Fibroblast of pulmonary artery (primary cell): ENCODE data around the gene SIPA1.
"Not testable (repeated sequence)": the region's sequence is repeated elsewhere in the genome, so short reads cannot be mapped to it uniquely, and the experiment has no call there.

Experiments
- DNase-seq: peaks from one replicate; pipeline ENCODE4 v3.0.0-alpha.2; 2010; ENCODE audit warnings: low read depth
- H3K4me3 ChIP-seq: replicated peaks from 2 replicates; pipeline ENCODE4 v1.5.1; 2011; ENCODE audit warnings: low read depth, mild to moderate bottlenecking, control low read depth, low read length, moderate library complexity
- CTCF ChIP-seq: IDR thresholded peaks from 2 replicates; pipeline ENCODE4 v1.5.1; 2011; ENCODE audit warnings: mild to moderate bottlenecking, control low read depth, low read length, inconsistent platforms; ENCODE audit errors: missing control alignments

The SIPA1 gene

GRCh38 chr11:65634905-65635731 lies 2.8 kb upstream of the SIPA1 start:
- no peak for DNase-seq
- no peak overlapping the region for H3K4me3 ChIP-seq
- no peak for TF ChIP-seq CTCF

GRCh38 chr11:65636108-65637031 lies 1.5 kb upstream of the SIPA1 start:
- no peak for TF ChIP-seq CTCF
- H3K4me3 ChIP-seq: no peak overlapping the region
- DNase-seq: no peak

- DNase-seq: no peak
- no peak for TF ChIP-seq CTCF
- H3K4me3 ChIP-seq: no peak overlapping the region
Observed at GRCh38 chr11:65637032-65637557, 806 bp upstream of the SIPA1 start.

- not testable (repeated sequence) for H3K4me3 ChIP-seq, DNase-seq
Observed at GRCh38 chr11:65639228-65639597, 1.3 kb downstream of the SIPA1 start.

DNA sequence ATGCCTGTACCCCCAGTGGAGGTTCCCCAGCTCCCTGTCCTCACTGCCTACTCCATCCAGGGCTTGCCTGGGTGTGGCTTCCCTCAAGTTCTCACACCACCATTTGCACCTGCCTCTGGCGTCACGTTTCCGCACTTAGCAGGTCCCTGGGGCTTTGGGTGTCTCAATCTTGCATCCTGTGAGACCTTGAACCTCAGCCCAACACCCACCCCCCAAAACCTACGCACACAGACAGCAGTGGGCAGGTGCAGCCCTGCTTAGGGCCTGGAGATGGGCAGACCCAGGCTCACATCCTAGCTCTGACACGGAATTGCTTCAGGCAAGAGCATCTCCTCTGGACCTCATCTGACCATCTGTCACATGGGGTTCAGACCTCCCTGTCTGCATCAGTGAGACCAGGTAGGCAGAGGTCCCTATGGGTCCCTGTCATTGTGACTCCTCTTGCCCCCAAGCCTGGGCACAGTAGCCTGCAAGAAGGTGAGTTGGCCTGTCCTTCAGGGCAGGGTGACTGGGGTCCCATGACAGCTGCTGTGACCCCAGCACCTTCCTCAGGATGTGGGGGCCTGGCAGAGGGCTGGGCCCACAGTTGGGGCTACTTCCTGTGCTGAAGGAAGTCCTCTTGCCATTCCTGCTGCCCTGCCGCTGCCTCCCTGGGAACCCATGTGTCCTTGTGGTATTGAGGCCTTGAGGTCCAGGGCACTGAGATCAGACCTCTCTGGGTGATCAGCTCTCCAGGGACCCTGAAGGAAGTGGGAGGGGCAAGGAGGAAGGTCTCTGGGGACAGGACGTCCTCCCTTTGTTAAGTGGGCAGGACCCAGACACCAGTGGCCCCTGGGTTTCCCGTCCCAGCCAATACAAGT lies 2.0 kb downstream of the SIPA1 start:
- DNase-seq: no peak
- TF ChIP-seq CTCF: no peak
- no peak overlapping the region for H3K4me3 ChIP-seq

GRCh38 chr11:65640483-65641296 lies 2.8 kb downstream of the SIPA1 start:
- no peak for DNase-seq

More at GRCh38 chr11:65640483-65641296, 2.8 kb downstream of the SIPA1 start:
- no peak for TF ChIP-seq CTCF
- H3K4me3 ChIP-seq: no peak overlapping the region
